Measurements from ENCODE around the gene KCNJ5.

Gene KCNJ5

DNA sequence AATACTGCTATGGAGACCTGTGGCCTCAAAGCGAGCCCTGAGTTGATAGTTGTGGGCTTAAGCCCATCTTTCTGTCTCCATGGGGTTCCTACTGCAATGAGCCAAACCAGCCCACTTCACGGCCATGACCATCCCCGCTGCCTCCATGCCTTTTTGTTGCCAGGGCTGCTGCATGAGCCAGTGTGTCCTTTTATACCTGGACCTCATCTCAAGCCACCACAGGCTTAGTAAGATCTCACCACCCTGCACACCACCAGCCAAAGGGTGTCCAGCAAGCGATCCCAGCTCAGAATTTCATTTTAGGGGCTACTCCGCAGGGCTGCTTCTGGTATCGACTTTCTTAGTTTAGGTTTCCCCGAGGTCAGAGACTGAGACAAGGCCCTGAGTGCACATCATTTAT lies 43.2 kb downstream of the KCNJ5 start:
- DNase-seq = no peak

- no peak for DNase-seq
Observed at GRCh38 chr11:128934926-128935325, 43.8 kb downstream of the KCNJ5 start.

GRCh38 chr11:128936606-128937251 lies 45.6 kb downstream of the KCNJ5 start:
- no peak for DNase-seq

GRCh38 chr11:128937480-128937879 lies 46.3 kb downstream of the KCNJ5 start:
- DNase-seq = no peak

DNA sequence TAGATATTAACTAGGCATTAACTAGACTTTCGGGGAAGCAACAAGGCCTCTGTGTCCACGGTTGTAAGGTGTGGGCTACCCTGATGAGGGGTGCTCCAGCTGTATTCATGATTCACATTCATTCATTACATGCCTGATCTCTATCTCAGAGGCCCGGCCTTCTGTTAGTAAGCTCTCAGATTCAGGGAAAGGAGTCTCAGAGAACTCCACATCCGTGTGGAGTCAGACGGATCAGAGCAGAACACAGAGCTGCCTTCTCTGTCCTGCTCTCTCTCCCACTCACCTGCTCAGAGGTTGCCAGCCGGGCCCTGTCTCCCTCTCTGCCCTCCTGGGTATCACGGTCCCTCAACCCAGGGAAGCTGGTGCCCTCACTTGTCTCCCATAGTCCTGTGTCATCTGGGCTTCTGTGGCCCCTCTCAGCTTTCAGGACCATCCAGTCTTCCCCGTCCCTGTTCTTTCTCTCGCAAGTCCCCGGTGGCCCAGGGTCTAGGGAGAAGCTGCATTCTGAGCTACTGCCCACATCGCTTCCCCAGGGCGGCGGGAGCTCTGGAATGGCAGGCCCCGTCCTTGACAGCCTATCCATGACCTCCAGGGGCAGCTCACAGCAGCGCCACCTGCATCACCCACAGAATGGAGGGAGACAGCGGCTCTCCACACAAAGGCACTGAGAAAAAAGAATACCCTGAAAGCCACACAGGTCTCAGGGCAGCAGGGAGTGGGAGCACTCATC lies 47.2 kb downstream of the KCNJ5 start:
- DNase-seq = no peak

DNA sequence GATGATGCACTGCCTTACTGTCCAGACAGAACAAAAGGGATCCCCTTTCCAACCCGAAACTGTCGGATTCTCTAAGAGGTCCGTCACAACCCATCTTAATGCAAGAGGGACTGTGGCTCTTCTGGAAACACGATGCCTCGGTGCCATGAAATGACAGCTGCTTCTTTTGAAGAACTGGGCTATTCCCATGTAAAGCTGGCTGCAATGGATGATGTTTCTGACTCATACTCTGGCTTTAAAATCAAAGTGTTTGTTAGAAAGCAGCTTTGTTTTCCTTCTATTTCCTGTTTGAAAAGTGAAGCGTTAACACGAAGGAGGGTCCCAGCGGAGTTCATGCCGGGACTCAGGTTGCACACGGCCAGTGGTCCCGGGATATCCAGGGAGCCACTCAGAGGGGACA lies 48.4 kb downstream of the KCNJ5 start:
- no peak for DNase-seq

- DNase-seq = no peak
Observed at GRCh38 chr11:128940156-128940555, 49.0 kb downstream of the KCNJ5 start.

DNA sequence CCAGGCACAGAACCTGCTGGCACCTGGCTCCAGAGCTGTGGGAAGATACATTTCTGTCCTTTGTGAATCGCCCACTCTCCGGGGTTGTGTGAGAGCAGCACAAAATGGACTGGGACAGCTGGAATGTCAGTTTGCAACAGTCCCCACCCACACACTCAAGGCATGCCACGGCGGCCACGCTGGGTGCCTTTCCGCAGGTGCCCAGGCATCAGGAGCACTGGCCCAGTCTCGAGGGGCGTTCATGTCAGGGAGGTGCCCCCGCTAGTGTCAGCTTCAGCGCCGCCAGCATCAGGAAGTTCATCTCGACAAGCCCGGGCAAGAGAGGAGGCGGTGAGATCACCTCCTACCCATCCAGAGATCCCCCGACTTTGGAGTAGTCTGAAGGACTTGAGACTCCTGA lies 49.4 kb downstream of the KCNJ5 start:
- DNase-seq = no peak

GRCh38 chr11:128941110-128941509 lies 50.0 kb downstream of the KCNJ5 start:
- DNase-seq = no peak

- no peak for DNase-seq
Observed at GRCh38 chr11:128941573-128942271, 50.6 kb downstream of the KCNJ5 start.

- DNase-seq = no peak
Observed at GRCh38 chr11:128942272-128942612, 51.1 kb downstream of the KCNJ5 start.

DNA sequence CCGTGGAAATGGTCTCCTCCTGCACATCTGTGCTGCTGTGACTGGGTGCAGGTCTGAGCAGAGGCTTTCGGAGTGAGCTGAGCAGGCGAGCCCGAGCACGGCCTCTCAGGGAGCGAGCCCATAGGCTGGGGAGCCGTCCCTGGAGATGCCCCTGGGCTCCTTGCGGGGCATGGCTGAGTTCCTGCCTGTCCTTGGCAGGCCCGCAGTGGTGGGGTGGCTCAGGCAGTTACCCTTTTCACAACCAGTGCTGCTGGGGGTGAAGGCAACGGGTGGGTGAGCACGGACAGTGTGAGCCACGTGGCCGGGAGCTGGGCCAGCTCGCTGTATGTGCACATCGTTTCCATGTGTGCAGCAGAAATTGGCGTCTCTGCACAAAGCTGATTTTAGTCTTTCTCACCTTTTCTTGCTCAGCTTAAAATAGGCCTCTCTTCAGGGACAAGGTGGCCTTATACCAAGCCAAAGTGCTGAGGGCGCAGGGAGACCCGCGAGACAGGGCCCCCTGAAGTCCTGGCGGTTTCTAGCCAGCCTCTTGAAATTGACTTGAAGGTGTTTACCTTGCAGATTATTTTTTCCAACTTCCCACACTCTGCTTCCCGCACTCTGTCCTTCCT lies 51.8 kb downstream of the KCNJ5 start, which contains the start of gene TP53AIP1:
TSS of gene TP53AIP1 (minus strand) at position 55 of the 611 bp plus-strand sequence. CDS start 5,053 bp downstream, outside the sequence.
- no peak for DNase-seq

DNA sequence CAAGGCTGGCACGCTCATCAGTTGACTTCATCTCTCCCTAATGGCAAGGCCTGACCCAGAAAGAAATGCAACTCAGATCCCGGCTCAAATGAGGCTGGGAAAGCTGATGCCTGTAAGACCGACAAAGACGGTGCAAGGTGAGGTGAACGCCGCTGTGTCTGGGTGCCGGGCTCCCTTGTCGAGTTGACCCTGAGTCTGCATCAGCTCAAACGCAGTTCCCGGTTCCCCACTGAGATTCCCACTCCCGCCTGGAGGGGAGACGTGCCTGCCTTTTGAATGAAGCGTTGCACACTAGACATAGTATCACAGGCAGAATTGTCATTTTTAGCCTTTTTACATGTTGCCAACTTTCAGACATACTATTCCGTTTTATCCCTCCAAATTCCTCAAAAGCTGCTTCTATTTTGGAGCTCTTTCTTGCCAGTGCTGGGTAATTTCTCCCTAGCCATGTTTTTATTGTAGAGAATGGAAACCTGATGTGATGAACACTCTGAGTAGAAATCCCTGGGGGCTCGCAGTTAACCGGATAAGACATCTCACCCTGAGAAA lies 52.3 kb downstream of the KCNJ5 start:
- DNase-seq = no peak

- DNase-seq = no peak
Observed at GRCh38 chr11:128946648-128947047, 55.5 kb downstream of the KCNJ5 start.

GRCh38 chr11:128947773-128948172 lies 56.6 kb downstream of the KCNJ5 start:
- DNase-seq = no peak

- DNase-seq = no peak
Observed at GRCh38 chr11:128948583-128948982, 57.4 kb downstream of the KCNJ5 start.

DNA sequence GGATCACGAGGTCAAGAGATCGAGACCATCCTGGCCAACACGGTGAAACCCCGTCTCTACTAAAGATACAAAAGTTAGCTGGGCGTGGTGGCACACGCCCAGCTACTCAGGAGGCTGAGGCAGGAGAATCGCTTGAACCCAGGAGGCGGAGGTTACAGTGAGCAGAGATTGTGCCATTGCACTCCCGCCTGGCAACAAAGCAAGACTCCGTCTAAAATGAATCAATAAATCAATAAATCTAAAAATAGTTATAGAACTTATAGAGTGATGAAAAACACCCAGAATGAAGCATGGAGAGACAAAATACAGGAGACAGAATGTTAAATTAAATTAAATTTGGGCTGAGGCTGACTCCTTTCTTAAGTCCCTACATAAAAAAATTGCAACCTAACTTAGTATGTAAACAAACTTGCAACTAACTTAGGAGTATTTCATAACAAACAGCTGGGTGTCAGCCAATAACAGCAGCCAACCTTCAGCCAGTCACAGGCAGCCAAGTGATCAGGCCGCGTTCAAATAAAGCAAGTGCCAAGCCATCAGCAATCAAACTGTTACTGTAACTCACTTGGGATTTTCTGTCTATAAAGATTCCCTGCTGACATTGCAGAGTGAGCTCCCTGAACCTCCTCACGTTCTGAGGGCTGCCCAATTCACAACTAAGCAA lies 58.8 kb downstream of the KCNJ5 start:
- DNase-seq = no peak

- no peak for DNase-seq
Observed at GRCh38 chr11:128953151-128953550, 62.0 kb downstream of the KCNJ5 start.

DNA sequence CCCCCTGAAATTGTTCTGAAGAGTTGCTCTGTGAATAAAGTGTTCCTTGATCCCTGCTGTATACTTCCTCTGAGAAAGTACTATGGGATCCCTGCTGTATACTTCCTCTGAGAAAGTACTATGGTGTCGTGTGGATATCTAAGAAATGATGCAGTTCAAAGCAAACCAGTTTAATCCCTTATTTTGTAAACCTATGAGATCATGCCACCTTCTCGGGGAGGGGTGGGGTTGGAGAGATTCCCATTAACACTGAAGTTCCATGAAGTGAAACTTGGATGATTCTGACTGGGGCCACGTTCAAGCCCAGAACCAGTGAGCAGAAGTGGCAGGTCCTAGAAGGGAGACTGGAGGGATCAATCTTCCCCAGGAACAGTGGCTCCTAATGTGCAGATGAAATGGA lies 64.5 kb downstream of the KCNJ5 start:
- DNase-seq = no peak

DNA sequence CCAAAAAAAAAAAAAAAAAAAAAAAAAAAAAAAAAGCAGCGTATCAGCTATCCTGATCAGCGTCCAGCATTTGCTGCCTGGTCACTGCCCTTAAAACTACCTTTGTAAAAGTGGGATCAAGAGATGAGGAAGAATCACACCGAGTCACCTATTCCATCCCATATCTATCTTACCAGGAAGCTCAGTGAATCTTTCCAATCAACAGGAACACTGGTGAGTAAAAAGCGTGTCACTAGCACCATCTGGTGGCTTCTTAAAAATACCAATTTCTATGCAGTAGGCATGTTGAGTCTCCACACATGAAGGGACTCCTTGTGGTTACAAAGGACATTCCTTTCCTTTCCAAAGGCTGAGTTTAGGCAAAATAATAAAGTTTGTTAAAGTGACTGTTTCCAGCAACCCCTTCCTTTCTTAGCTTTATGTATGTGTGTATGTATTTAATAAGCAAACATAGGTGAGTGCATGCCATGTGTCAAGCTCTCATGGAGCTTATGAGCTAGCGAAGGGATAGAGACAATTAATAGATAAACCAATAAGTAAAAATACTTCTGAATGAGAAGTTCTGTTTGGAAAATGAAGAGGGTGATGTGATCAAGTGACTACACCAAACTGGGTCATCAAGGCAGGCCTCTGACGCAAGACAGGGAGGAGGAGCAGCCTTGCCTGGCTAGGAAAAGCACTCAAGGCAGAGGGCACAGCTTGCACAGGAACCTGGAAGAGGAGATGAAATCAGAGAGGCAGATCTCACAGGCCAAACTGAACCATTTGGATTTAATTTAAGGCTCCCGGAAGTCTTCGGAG lies 65.4 kb downstream of the KCNJ5 start:
- DNase-seq = peak in 1 of 2 experiments; percentile 41

DNA sequence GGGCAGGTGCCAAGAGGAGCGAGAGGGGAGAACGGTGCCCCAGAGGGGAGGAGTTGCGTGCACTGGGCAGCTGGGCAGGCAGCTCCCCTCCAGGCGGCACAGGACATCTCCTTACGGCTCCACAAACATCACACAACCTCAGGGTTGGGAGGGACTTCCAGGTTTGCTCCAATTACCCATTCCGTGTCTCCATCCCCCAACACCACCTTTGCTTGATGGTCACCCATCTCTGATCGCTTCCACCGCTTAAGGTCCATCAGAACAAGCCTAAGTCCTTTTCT lies 66.0 kb downstream of the KCNJ5 start:
- no peak for DNase-seq

DNA sequence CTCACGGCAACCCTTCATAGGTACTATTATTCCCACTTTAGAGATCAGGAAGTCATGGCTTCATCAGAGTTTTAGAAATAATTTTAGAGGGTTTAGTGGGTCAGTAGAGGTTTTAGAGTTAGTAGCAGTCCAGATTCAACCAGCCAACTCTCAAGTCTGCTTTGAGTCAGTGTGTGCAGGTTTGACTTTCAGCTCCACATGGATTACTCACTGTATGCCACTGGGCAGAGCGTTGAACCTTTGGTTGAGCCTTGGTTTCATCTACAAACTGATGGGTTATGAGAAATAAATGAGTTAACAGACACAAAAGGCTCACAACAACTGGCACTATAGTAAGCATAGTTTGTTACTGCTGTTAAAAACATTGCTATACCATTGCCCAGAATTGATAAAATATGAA lies 70.5 kb downstream of the KCNJ5 start:
- DNase-seq = no peak

Measured in cerebellar nuclear complex (tissue), 1 donor.